GM10248 (cell line): ENCODE results near the gene SSR1.
A peak's percentile ranks its signal among the peaks of the same experiment; 100 is the strongest.

Source experiments
- CTCF ChIA-PET: fragments of 300-600 bp; sonication (Branson Sonifier 250); formaldehyde crosslinking; extraction: SDS; loops from one replicate; lab custom pipeline; 2021; ENCODE audit warnings: antibody characterized with exemption; lab: Yijun Ruan, JAX
- POLR2A ChIA-PET: fragments of 350-650 bp; sonication (Branson Sonifier 250); formaldehyde crosslinking; extraction: SDS; loops from one replicate; lab custom pipeline; 2020; ENCODE audit warnings: antibody characterized with exemption; lab: Yijun Ruan, JAX
- DNase-seq: peaks from one replicate; pipeline ENCODE4 v3.0.0; 2012; ENCODE audit errors: extremely low spot score
- TF ChIP-seq, protein P1 (sequence below): IDR thresholded peaks from 2 replicates; pipeline ENCODE4 v1.5.1; 2012; ENCODE audit warnings: mild to moderate bottlenecking, low read depth; ENCODE audit errors: extremely low read depth, missing control alignments, control extremely low read depth

The SSR1 gene

GRCh38 chr6:7247828-7248227 is 65.2 kb downstream of the SSR1 start:
- TF ChIP-seq, protein P1, sequence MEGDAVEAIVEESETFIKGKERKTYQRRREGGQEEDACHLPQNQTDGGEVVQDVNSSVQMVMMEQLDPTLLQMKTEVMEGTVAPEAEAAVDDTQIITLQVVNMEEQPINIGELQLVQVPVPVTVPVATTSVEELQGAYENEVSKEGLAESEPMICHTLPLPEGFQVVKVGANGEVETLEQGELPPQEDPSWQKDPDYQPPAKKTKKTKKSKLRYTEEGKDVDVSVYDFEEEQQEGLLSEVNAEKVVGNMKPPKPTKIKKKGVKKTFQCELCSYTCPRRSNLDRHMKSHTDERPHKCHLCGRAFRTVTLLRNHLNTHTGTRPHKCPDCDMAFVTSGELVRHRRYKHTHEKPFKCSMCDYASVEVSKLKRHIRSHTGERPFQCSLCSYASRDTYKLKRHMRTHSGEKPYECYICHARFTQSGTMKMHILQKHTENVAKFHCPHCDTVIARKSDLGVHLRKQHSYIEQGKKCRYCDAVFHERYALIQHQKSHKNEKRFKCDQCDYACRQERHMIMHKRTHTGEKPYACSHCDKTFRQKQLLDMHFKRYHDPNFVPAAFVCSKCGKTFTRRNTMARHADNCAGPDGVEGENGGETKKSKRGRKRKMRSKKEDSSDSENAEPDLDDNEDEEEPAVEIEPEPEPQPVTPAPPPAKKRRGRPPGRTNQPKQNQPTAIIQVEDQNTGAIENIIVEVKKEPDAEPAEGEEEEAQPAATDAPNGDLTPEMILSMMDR, result no peak
- DNase-seq, result no peak
- ChIA-PET CTCF (interaction anchor here (1.8 kb wide), 1 partner anchor 9 kb away, joined by 6 read pairs; no protein-coding TSS in a partner anchor), POLR2A (no interaction called here)

- POLR2A ChIA-PET, result no interaction called here
- DNase-seq, result no peak
- TF ChIP-seq, protein P1, result no peak
- CTCF ChIA-PET, result interaction anchor here (0.8 to 5.6 kb wide), 4 partner anchors 8 to 15 kb away, joined by 3 to 58 read pairs (median 5); no protein-coding TSS in a partner anchor
These were observed 65.9 kb downstream of the SSR1 start for GRCh38 chr6:7247179-7247456.

- TF ChIP-seq, protein P1, result no peak
- ChIA-PET CTCF (interaction anchor here (0.8 to 5.6 kb wide), 4 partner anchors 8 to 15 kb away, joined by 3 to 58 read pairs (median 5); no protein-coding TSS in a partner anchor), POLR2A (interaction anchor here (0.5 kb wide), 1 partner anchor 164 kb away, joined by 3 read pairs; no protein-coding TSS in a partner anchor)
- DNase-seq, result no peak
These were observed 66.4 kb downstream of the SSR1 start for GRCh38 chr6:7246401-7247178.

- ChIA-PET POLR2A (no interaction called here), CTCF (interaction anchor here (1.0 to 5.6 kb wide), 6 partner anchors 9 to 569 kb away, joined by 3 to 58 read pairs (median 10); no protein-coding TSS in a partner anchor)
- no peak for DNase-seq
- TF ChIP-seq, protein P1, result no peak
These were observed 67.2 kb downstream of the SSR1 start for GRCh38 chr6:7245668-7246393.

GRCh38 chr6:7243179-7243981 is 69.6 kb downstream of the SSR1 start:
- TF ChIP-seq, protein P1, result peak; percentile 76
- POLR2A ChIA-PET, result no interaction called here
- CTCF ChIA-PET, result interaction anchor here (0.7 to 5.6 kb wide), 63 partner anchors 9 to 738 kb away, joined by 3 to 58 read pairs (median 3); no protein-coding TSS in a partner anchor
- DNase-seq, result peak; percentile 76

DNA sequence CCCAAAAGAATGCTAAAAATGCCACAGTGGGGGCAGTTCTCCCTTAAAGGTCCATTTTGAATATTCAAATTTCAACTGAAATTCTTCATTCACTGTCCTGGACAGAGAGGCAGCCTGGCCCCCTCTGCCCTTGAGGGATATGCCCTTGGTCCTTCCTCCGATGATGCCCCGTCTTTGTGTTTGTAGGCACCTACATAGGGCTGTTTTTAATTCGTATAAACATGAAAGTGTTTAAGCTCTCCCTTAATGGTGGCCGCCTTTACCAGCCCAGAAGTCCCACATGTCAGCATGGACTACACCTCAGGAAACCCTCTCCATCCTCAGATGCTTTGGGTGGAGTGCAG is 70.2 kb downstream of the SSR1 start:
- ChIA-PET POLR2A (no interaction called here), CTCF (interaction anchor here (0.7 to 5.6 kb wide), 46 partner anchors 8 to 738 kb away, joined by 3 to 58 read pairs (median 4); no protein-coding TSS in a partner anchor)
- TF ChIP-seq, protein P1, result no peak
- no peak for DNase-seq
